ENCODE results near the gene C5. TPM values are rescaled to one million over a fixed set of nuclear protein-coding genes. Genes with fewer than 3 reads are reported as not detected.
A peak's percentile ranks its signal among the peaks of the same experiment; 100 is the strongest.

C5 gene
- total RNA-seq, 2 experiments from 2014 or later: 3.8 to 7.9 TPM

- no TSS peak for BruUV-seq (replicated peaks)
- Histone ChIP-seq H3K79me2 (ENCODE audit: insufficient read depth, low read depth, low read length) (peaks cover 13% of the 10 kb centered on the region; the same call in 1 of the 2 replicates), H3K9me2 (ENCODE audit: insufficient read depth, low read length) (no peaks in the 10 kb centered on the region), H3K9me3 (ENCODE audit: low read length) (no peaks in the 10 kb centered on the region), H2AFZ (ENCODE audit: low read length) (peak within 1 kb of the TSS; percentile 38; the same call in 1 of the 2 replicates), H4K20me1 (ENCODE audit: insufficient read depth, low read length) (no peaks in the 10 kb centered on the region), H3K4me3 (ENCODE audit: low read depth, low read length, poor library complexity, severe bottlenecking) (peak within 1 kb of the TSS; percentile 74), H3K36me3 (ENCODE audit: insufficient read depth, low read length) (peaks cover 19% of the 10 kb centered on the region), H3K27ac (ENCODE audit: low read depth, low read length, poor library complexity, severe bottlenecking) (peak within 1 kb of the TSS; percentile 96), H3K4me1 (ENCODE audit: insufficient read depth, low read length, poor library complexity, severe bottlenecking) (peaks cover 97% of the 10 kb centered on the region), H3K4me2 (ENCODE audit: low read length) (peak within 1 kb of the TSS; percentile 95)
- ChIA-PET CTCF (ENCODE audit: unreplicated experiment) (interaction anchor here (2.3 kb wide), 1 partner anchor 22 kb away, joined by 7 read pairs; no protein-coding TSS in a partner anchor), POLR2A (interaction anchor here (0.7 to 21.2 kb wide), 10 partner anchors 10 to 218 kb away, joined by 3 to 372 read pairs (median 6); no protein-coding TSS in a partner anchor)
- DNase-seq (ENCODE audit: low spot score): peak; percentile 65
- TF ChIP-seq EZH2phosphoT487 (IDR thresholded peaks at IDR 0.05; ENCODE audit: borderline replicate concordance, low read depth, low read length): no peak
- no peak for TF ChIP-seq CTCF (conservative IDR thresholded peaks at IDR 0.05; ENCODE audit: low read length)
- intact Hi-C loops (cut with micrococcal nuclease; ENCODE audit: unreplicated experiment): loop anchor here (10.0 kb wide), 1 partner anchor 1018 kb away; no protein-coding TSS in a partner anchor
Observed at GRCh38 chr9:120926397-120926928, 123.6 kb downstream of the C5 start, which contains the start of gene TRAF1. Gene TRAF1 (minus strand): TSS chr9:120926796. CDS start chr9:120926075, 721 bp downstream.

- Histone ChIP-seq H3K27ac (ENCODE audit: low read depth, low read length, poor library complexity, severe bottlenecking) (peak overlapping the region; percentile 96), H3K79me2 (ENCODE audit: insufficient read depth, low read depth, low read length) (peaks cover 13% of the 10 kb centered on the region; the same call in 1 of the 2 replicates)
Observed at GRCh38 chr9:120925535-120926396, 124.3 kb downstream of the C5 start.

More at GRCh38 chr9:120925535-120926396, 124.3 kb downstream of the C5 start:
- POLR2A ChIA-PET: interaction anchor here (0.6 to 21.2 kb wide), 9 partner anchors 9 to 217 kb away, joined by 3 to 372 read pairs (median 6); no protein-coding TSS in a partner anchor
- H3K4me1 ChIP-seq (ENCODE audit: insufficient read depth, low read length, poor library complexity, severe bottlenecking): peaks cover 97% of the 10 kb centered on the region
- intact Hi-C loops (cut with micrococcal nuclease; ENCODE audit: unreplicated experiment): loop anchor here (10.0 kb wide), 1 partner anchor 1019 kb away; no protein-coding TSS in a partner anchor
- peak overlapping the region; percentile 38; the same call in 1 of the 2 replicates for H2AFZ ChIP-seq (ENCODE audit: low read length)
- H3K36me3 ChIP-seq (ENCODE audit: insufficient read depth, low read length): peaks cover 20% of the 10 kb centered on the region
- H3K4me2 ChIP-seq (ENCODE audit: low read length): peak overlapping the region; percentile 95
- TF ChIP-seq CTCF (conservative IDR thresholded peaks at IDR 0.05; ENCODE audit: low read length): no peak
- no peak for TF ChIP-seq EZH2phosphoT487 (IDR thresholded peaks at IDR 0.05; ENCODE audit: borderline replicate concordance, low read depth, low read length)
- peak overlapping the region; percentile 74 for H3K4me3 ChIP-seq (ENCODE audit: low read depth, low read length, poor library complexity, severe bottlenecking)
- H3K9me3 ChIP-seq (ENCODE audit: low read length): no peaks in the 10 kb centered on the region
- H4K20me1 ChIP-seq (ENCODE audit: insufficient read depth, low read length): no peaks in the 10 kb centered on the region
- TSS peak; percentile 15 for BruUV-seq (replicated peaks)
- peak; percentile 24 for DNase-seq (ENCODE audit: low spot score)
- no peaks in the 10 kb centered on the region for H3K9me2 ChIP-seq (ENCODE audit: insufficient read depth, low read length)
- CTCF ChIA-PET (ENCODE audit: unreplicated experiment): interaction anchor here (2.3 kb wide), 1 partner anchor 21 kb away, joined by 7 read pairs; no protein-coding TSS in a partner anchor
